Testis (tissue), 3 donors: ENCODE data around the gene RNF223. TPM values are rescaled to one million over a fixed set of nuclear protein-coding genes. Genes with fewer than 3 reads are reported as not detected.

Experiments
- DNase-seq: peaks from one replicate; pipeline ENCODE4 v3.0.0-alpha.2; 2019
- H3K27ac ChIP-seq, 2 donors: fragments of 200-600 bp; sonication (generic); one replicate each; pipeline ENCODE4 v1.5.1; 2019
- H3K27me3 ChIP-seq: fragments of 200-600 bp; sonication (generic); one replicate; pipeline ENCODE4 v1.5.1; 2019
- H3K36me3 ChIP-seq: fragments of 200-600 bp; sonication (generic); one replicate; pipeline ENCODE4 v1.5.1; 2017; ENCODE audit warnings: low read depth; ENCODE audit errors: missing control alignments
- H3K4me1 ChIP-seq: fragments of 200-600 bp; sonication (generic); one replicate; pipeline ENCODE4 v1.5.1; 2019
- H3K4me3 ChIP-seq, 2 donors: fragments of 200-600 bp; sonication (generic); one replicate each; pipeline ENCODE4 v1.5.1; 2017 to 2019
- H3K9me3 ChIP-seq: fragments of 200-600 bp; sonication (generic); one replicate; pipeline ENCODE4 v1.5.1; 2017
- POLR2A ChIP-seq: fragments of 450-650 bp; IDR thresholded peaks from one replicate; pipeline ENCODE4 v1.6.1; 2017; ENCODE audit warnings: antibody characterized with exemption, mild to moderate bottlenecking, moderate library complexity
- WGBS, 2 donors: methylation state at CpG; one replicate each; pipeline ENCODE4 v1.1.5; 2018; 5-methylcytosine and 5-hydroxymethylcytosine counted together
- intact Hi-C: fragments of 100-400 bp; cut with DNase I; formaldehyde crosslinking; loops from one replicate; pipeline ENCODE4 v1.15.1; 2023; ENCODE audit warnings: low total_unique reads
- polyA plus RNA-seq: library from polyadenylated mRNA; stranded (reverse); fragments of 350-450 nt; fragmentation: Illumina TruSeq; extraction: RNeasy Lipid Tissue Mini Kit (QIAGEN cat#74804); gene quantifications from one replicate; pipeline ENCODE4 v1.2.3, GENCODE V29; 2014; ENCODE audit warnings: low read depth, low replicate concordance; ENCODE audit not compliant: insufficient read depth
- total RNA-seq, 2 donors: library from RNA; depleted of rRNA; stranded (reverse); fragments of >200 nt; gene quantifications; one replicate each; pipeline ENCODE4 v1.2.3, GENCODE V29; 2016
- TF ChIP-seq, protein P1 (sequence below), 3 experiments: fragments of 450-650 bp in 2 of 3; fragments of 200-600 bp in 1 of 3; sonication (generic) in 1 of 3; IDR thresholded peaks; one replicate each; pipeline ENCODE4 v1.5.1; 2016 to 2019; ENCODE audit warnings: antibody characterized with exemption in 3 of 3, mild to moderate bottlenecking in 2 of 3, moderate library complexity in 1 of 3

RNF223 gene
- total and polyA plus RNA-seq, 3 donors from 2014 or later: 0.19 to 0.31 TPM; not detected in 1

- no peak for DNase-seq
- Histone ChIP-seq H3K9me3 (no peaks in the 10 kb centered on the region), H3K27ac (no peak overlapping the region), H3K4me1 (peaks cover 13% of the 10 kb centered on the region), H3K27me3 (no peaks in the 10 kb centered on the region), H3K36me3 (no peaks in the 10 kb centered on the region), H3K4me3 (no peak overlapping the region)
- TF ChIP-seq POLR2A: no peak
- TF ChIP-seq, protein P1, sequence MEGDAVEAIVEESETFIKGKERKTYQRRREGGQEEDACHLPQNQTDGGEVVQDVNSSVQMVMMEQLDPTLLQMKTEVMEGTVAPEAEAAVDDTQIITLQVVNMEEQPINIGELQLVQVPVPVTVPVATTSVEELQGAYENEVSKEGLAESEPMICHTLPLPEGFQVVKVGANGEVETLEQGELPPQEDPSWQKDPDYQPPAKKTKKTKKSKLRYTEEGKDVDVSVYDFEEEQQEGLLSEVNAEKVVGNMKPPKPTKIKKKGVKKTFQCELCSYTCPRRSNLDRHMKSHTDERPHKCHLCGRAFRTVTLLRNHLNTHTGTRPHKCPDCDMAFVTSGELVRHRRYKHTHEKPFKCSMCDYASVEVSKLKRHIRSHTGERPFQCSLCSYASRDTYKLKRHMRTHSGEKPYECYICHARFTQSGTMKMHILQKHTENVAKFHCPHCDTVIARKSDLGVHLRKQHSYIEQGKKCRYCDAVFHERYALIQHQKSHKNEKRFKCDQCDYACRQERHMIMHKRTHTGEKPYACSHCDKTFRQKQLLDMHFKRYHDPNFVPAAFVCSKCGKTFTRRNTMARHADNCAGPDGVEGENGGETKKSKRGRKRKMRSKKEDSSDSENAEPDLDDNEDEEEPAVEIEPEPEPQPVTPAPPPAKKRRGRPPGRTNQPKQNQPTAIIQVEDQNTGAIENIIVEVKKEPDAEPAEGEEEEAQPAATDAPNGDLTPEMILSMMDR (IDR thresholded peaks at IDR 0.05): no peak
- 89 to 91% methylated on average over 10 of the region's 10 CpGs for WGBS, 2 donors
- intact Hi-C loops: no loop called here
Measured at GRCh38 chr1:1025730-1026129, 48.4 kb downstream of the RNF223 start.

DNA sequence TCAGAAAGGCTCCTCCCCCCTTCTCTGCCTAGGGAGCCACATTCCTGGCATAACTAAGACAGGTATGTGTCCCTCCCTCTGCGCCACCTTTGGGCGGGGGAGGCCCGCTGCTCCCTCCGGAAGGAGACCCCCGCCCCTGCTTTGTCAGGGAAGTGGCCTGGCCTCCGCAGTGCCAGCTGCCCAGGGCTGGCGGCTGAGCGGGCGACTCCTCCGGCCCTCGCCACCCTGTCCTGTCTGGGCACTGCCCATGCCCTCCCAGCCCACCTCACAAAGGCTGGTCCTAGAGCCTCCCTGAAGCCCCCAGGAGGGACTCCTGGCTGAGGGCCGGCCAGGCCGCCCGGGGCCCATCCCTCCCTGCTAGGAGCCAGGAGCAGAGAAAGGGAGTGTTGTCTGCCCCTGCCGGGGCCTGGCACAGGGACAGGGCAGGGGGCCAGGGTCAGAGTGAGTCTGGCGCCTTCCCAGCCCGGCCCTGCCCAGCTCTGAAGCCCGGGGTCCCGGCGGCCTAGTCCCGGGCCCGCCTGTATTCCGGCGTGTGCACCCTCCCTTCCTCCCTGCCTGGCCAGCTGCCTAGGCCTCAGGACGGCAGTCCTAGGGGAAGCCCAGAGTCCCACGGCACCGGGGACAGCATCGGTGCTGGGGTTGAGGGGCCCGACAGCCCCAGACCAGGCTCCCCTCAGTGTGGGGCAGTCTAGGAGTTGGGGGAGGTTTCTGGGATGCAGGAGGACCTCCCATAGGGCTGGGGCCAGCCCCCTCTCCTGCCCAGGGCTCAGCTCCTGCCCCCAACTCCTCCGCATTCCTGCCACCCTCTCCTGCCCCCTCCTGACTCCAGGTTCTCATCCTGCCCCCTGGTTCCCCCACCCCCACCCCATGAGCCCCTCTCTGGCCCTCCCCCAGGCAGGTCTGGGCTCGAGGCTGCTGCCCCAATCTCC is 49.1 kb downstream of the RNF223 start:
- no peaks in the 10 kb centered on the region for H3K9me3 ChIP-seq
- peaks cover 16% of the 10 kb centered on the region for H3K4me1 ChIP-seq
- intact Hi-C loops: no loop called here
- no peaks in the 10 kb centered on the region for H3K27me3 ChIP-seq
- TF ChIP-seq, protein P1 (IDR thresholded peaks at IDR 0.05): no peak
- TF ChIP-seq POLR2A: no peak
- WGBS, 2 donors: 74 to 77% methylated on average over 5 to 31 of the region's 31 CpGs
- DNase-seq: no peak
- no peak overlapping the region for H3K27ac ChIP-seq
- no peak overlapping the region for H3K4me3 ChIP-seq
- H3K36me3 ChIP-seq: no peaks in the 10 kb centered on the region

DNA sequence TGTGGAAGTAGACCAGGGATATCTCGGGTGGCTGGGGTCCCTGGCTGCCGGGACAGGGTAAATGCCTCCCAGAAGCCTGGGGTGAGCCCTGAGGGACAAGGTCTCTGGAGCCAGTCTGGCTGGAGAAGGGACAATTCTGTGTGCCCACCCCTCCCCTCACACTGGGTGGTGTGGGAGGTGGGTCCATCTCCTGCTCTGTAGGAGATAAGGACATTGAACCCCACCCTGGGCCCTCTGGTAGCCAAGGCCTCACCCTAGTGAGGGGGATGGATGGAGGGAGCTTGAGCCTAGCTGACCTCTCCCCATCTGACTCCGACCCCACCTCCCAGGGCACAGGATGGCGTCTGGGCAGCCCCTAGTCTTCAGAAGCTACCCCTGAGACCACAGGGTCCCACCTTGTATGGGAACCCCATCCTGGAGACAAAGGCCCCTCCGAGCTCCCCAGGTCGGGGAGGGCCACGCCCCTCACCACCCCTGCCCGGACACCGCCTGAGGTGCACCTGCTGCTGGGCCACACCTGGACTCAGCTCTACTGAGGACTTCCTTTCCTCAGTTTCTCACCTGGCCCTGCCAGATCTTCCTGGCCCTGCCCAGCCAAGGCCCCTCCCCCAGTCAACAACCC is 49.8 kb downstream of the RNF223 start:
- no peak for DNase-seq
- intact Hi-C loops: no loop called here
- Histone ChIP-seq H3K9me3 (no peaks in the 10 kb centered on the region), H3K4me1 (peaks cover 16% of the 10 kb centered on the region), H3K27me3 (no peaks in the 10 kb centered on the region), H3K4me3 (no peak overlapping the region), H3K36me3 (no peaks in the 10 kb centered on the region), H3K27ac (no peak overlapping the region)
- WGBS, 2 donors: 89 to 96% methylated on average over 9 of the region's 9 CpGs
- no peak for TF ChIP-seq POLR2A
- TF ChIP-seq, protein P1 (IDR thresholded peaks at IDR 0.05): no peak

- Histone ChIP-seq H3K4me3 (no peak overlapping the region), H3K9me3 (no peaks in the 10 kb centered on the region), H3K4me1 (peaks cover 16% of the 10 kb centered on the region), H3K27me3 (no peaks in the 10 kb centered on the region), H3K36me3 (no peaks in the 10 kb centered on the region), H3K27ac (no peak overlapping the region)
- no peak for DNase-seq
- TF ChIP-seq POLR2A: no peak
- TF ChIP-seq, protein P1 (IDR thresholded peaks at IDR 0.05): no peak
- intact Hi-C loops: no loop called here
- WGBS, 2 donors: 76 to 85% methylated on average over 12 to 13 of the region's 13 CpGs
Measured at GRCh38 chr1:1023700-1024099, 50.4 kb downstream of the RNF223 start.
